ENCODE results near the gene RTCB.
"Not testable (repeated sequence)": the region's sequence is repeated elsewhere in the genome, so short reads cannot be mapped to it uniquely, and the experiment has no call there.

- TF ChIP-seq EP300, POLR2AphosphoS5, CTCF (IDR thresholded peaks at IDR 0.05): not testable (repeated sequence)
Measured at GRCh38 chr22:32360096-32360495, 52.0 kb downstream of the RTCB start.

Data from stomach (tissue), 4 donors.